SU-DHL-6 (cell line): ENCODE results near the gene RSPH1.

Source experiments
- H2AFZ ChIP-seq: fragments of 200-600 bp; sonication (generic); 2 replicates; pipeline ENCODE4 v1.6.1; 2014; ENCODE audit warnings: low read depth, mild to moderate bottlenecking, moderate library complexity, mixed read lengths, antibody characterized with exemption, low read length; ENCODE audit not compliant: severe bottlenecking
- H3F3A ChIP-seq: fragments of 200-600 bp; shearing (Covaris generic); 2 replicates; pipeline ENCODE4 v1.6.0; 2016; ENCODE audit warnings: antibody characterized with exemption, mild to moderate bottlenecking; ENCODE audit not compliant: insufficient read depth
- H3K27ac ChIP-seq: fragments of 200-600 bp; sonication (generic); 2 replicates; pipeline ENCODE4 v1.5.1; 2016; ENCODE audit warnings: low read depth, mild to moderate bottlenecking, low read length, moderate library complexity, mixed read lengths
- H3K27me3 ChIP-seq: fragments of 200-600 bp; sonication (generic), shearing (Covaris generic); 2 replicates; pipeline ENCODE4 v1.6.0; 2014; ENCODE audit warnings: mild to moderate bottlenecking, low read length
- H3K36me3 ChIP-seq: fragments of 200-600 bp; sonication (generic); 2 replicates; pipeline ENCODE4 v1.6.1; 2014; ENCODE audit warnings: mild to moderate bottlenecking, low read length, mixed read lengths
- H3K4me2 ChIP-seq: fragments of 300-600, 200-600 bp; shearing (Covaris generic), sonication (generic); 2 replicates; pipeline ENCODE4 v1.6.0; 2014; ENCODE audit warnings: low read length, low read depth, mild to moderate bottlenecking; ENCODE audit not compliant: poor library complexity, severe bottlenecking
- H3K4me3 ChIP-seq: fragments of 200-600 bp; sonication (generic); 2 replicates; pipeline ENCODE4 v1.5.1; 2014; ENCODE audit warnings: antibody characterized with exemption, low read length, mild to moderate bottlenecking, mixed read lengths; ENCODE audit not compliant: insufficient read depth, poor library complexity, severe bottlenecking
- H3K79me2 ChIP-seq: fragments of 200-600 bp; sonication (generic); 2 replicates; pipeline ENCODE4 v1.6.1; 2014; ENCODE audit warnings: mild to moderate bottlenecking, low read length, moderate library complexity; ENCODE audit not compliant: insufficient read depth
- H3K9ac ChIP-seq: fragments of 200-600 bp; sonication (generic); 2 replicates; pipeline ENCODE4 v1.7.0; 2014; ENCODE audit warnings: mild to moderate bottlenecking, low read length
- H3K9me2 ChIP-seq: fragments of 200-600 bp; sonication (generic); replicated peaks from 2 replicates; pipeline ENCODE4 v1.6.1; 2014; ENCODE audit warnings: low read length; ENCODE audit not compliant: insufficient read depth
- H3K9me3 ChIP-seq: fragments of 200-600 bp; sonication (generic); 2 replicates; pipeline ENCODE4 v1.6.1; 2014; ENCODE audit warnings: low read length, mixed read lengths; ENCODE audit not compliant: insufficient read depth
- H4K20me1 ChIP-seq: fragments of 200-600 bp; sonication (generic); 2 replicates; pipeline ENCODE4 v1.6.1; 2014; ENCODE audit warnings: low read depth, mild to moderate bottlenecking, antibody characterized with exemption, low read length, moderate library complexity, mixed read lengths
- EZH2phosphoT487 ChIP-seq: fragments of 200-600 bp; sonication (generic), shearing (Covaris generic); conservative IDR thresholded peaks from 2 replicates; pipeline ENCODE4 v1.6.1; 2018; ENCODE audit warnings: mild to moderate bottlenecking, antibody characterized with exemption, low read length, moderate library complexity, mixed read lengths
- TF ChIP-seq, protein P1 (sequence below): fragments of 200-600 bp; sonication (generic); IDR thresholded peaks from one replicate; pipeline ENCODE4 v1.5.1; 2017; ENCODE audit warnings: antibody characterized with exemption, mild to moderate bottlenecking, low read length, moderate library complexity; ENCODE audit not compliant: insufficient read depth, poor library complexity, severe bottlenecking

The RSPH1 gene

DNA sequence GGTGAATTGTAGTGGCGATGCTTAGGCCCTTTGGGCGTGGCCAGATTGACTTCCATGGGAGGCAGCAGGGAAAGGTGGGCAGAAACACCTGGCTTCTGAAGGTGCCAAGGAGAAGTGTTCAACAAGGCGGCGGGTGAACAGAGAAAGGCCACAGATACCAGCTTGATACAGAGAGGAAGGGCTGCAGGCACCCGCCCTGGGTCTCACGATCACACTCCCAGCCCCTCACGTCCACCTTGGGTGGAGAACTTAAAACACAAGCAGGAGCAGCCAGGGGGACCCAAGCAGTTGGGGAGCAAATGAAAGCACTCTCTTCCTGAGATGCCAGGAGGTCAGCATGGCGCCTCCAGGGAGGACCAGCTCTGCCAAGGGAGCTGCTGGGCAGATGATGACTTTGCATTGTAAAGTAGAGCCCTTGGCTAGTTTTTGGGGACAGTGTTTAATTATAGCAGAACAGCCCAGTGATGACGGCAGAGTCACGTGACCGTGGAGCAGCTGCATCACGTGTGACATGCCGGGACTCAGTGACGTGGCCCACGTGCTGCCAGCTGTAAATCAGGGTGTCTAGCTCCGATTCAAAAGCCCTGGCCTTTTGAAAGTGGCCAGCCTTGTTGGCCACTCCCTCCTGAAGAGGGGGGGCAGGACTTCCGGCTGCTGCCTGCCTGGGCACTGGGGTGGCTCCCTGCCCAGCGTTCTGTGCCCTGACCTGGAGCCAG is 36.6 kb upstream of the RSPH1 start:
- Histone ChIP-seq H3K9me3 (no peaks in the 10 kb centered on the region), H3K9ac (peak overlapping the region; percentile 78), H3K79me2 (peaks cover 47% of the 10 kb centered on the region), H3K27me3 (no peaks in the 10 kb centered on the region), H3K27ac (peak overlapping the region; percentile 96), H3K36me3 (no peaks in the 10 kb centered on the region), H3K4me2 (peak overlapping the region; percentile 86), H3K4me3 (peak overlapping the region; percentile 58), H4K20me1 (no peaks in the 10 kb centered on the region), H2AFZ (no peak overlapping the region), H3F3A (peaks cover 90% of the 10 kb centered on the region), H3K9me2 (no peaks in the 10 kb centered on the region)
- no peak for TF ChIP-seq EZH2phosphoT487
- TF ChIP-seq, protein P1, sequence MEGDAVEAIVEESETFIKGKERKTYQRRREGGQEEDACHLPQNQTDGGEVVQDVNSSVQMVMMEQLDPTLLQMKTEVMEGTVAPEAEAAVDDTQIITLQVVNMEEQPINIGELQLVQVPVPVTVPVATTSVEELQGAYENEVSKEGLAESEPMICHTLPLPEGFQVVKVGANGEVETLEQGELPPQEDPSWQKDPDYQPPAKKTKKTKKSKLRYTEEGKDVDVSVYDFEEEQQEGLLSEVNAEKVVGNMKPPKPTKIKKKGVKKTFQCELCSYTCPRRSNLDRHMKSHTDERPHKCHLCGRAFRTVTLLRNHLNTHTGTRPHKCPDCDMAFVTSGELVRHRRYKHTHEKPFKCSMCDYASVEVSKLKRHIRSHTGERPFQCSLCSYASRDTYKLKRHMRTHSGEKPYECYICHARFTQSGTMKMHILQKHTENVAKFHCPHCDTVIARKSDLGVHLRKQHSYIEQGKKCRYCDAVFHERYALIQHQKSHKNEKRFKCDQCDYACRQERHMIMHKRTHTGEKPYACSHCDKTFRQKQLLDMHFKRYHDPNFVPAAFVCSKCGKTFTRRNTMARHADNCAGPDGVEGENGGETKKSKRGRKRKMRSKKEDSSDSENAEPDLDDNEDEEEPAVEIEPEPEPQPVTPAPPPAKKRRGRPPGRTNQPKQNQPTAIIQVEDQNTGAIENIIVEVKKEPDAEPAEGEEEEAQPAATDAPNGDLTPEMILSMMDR, result no peak

GRCh38 chr21:42531771-42532170 is 35.7 kb upstream of the RSPH1 start:
- H3K79me2 ChIP-seq, result peaks cover 47% of the 10 kb centered on the region
- peaks cover 89% of the 10 kb centered on the region for H3F3A ChIP-seq
- no peaks in the 10 kb centered on the region for H3K27me3 ChIP-seq
- no peak overlapping the region for H2AFZ ChIP-seq
- H3K4me2 ChIP-seq, result peak overlapping the region; percentile 86
- TF ChIP-seq, protein P1, result no peak
- no peak for TF ChIP-seq EZH2phosphoT487
- H3K36me3 ChIP-seq, result no peaks in the 10 kb centered on the region
- H3K4me3 ChIP-seq, result no peak overlapping the region
- no peaks in the 10 kb centered on the region for H3K9me2 ChIP-seq
- H3K27ac ChIP-seq, result peak overlapping the region; percentile 96
- H3K9ac ChIP-seq, result peak overlapping the region; percentile 78
- no peaks in the 10 kb centered on the region for H4K20me1 ChIP-seq
- H3K9me3 ChIP-seq, result no peaks in the 10 kb centered on the region

GRCh38 chr21:42530167-42530518 is 34.1 kb upstream of the RSPH1 start:
- H3K79me2 ChIP-seq, result peaks cover 47% of the 10 kb centered on the region
- H4K20me1 ChIP-seq, result no peaks in the 10 kb centered on the region
- 0 out of 2 replicates have a peak, but pooled peaks cover 2% of the 10 kb centered on the region for H3K36me3 ChIP-seq
- H3K4me2 ChIP-seq, result peak overlapping the region; percentile 24
- H3F3A ChIP-seq, result peaks cover 89% of the 10 kb centered on the region
- TF ChIP-seq, protein P1, result no peak
- no peak for TF ChIP-seq EZH2phosphoT487
- no peak overlapping the region for H3K9ac ChIP-seq
- no peaks in the 10 kb centered on the region for H3K9me3 ChIP-seq
- no peaks in the 10 kb centered on the region for H3K9me2 ChIP-seq
- H2AFZ ChIP-seq, result no peak overlapping the region
- peak overlapping the region; percentile 93 for H3K27ac ChIP-seq
- H3K4me3 ChIP-seq, result no peak overlapping the region
- no peaks in the 10 kb centered on the region for H3K27me3 ChIP-seq
